Transverse colon (tissue), 4 donors: ENCODE results near the gene CDKAL1. TPM values are rescaled to one million over a fixed set of nuclear protein-coding genes. Genes with fewer than 3 reads are reported as not detected.

Experiments used
- DNase-seq: peaks from one replicate; pipeline ENCODE4 v3.0.0-alpha.2; 2019
- H3K27ac ChIP-seq, 4 donors: fragments of 200-600 bp; sonication (generic); 2 replicates each; pipeline ENCODE4 v1.5.1; 2016 to 2018; ENCODE audit warnings: inconsistent platforms in 4 of 4
- H3K27me3 ChIP-seq: fragments of 200-600 bp; sonication (generic); 2 replicates; pipeline ENCODE4 v1.5.1; 2017; ENCODE audit warnings: inconsistent platforms
- H3K36me3 ChIP-seq, 4 donors: fragments of 200-600 bp; sonication (generic); 2 replicates each; pipeline ENCODE4 v1.5.1; 2017 to 2019; ENCODE audit warnings: inconsistent platforms in 4 of 4
- H3K4me1 ChIP-seq, 4 donors: fragments of 200-600 bp; sonication (generic); 2 replicates each; pipeline ENCODE4 v1.5.1; 2017 to 2020; ENCODE audit warnings: inconsistent platforms in 4 of 4
- H3K4me3 ChIP-seq, 4 donors: fragments of 200-600 bp; sonication (generic); 1 replicate in 1 of 4; 2 replicates in 3 of 4; pipeline versions ENCODE4 v1.5.1 to v1.6.1; 2017 to 2019; ENCODE audit warnings: inconsistent platforms in 4 of 4
- H3K9me3 ChIP-seq, 2 donors: fragments of 200-600 bp; sonication (generic); 2 replicates each; pipeline ENCODE4 v1.5.1; 2017 to 2019; ENCODE audit warnings: inconsistent platforms in 2 of 2
- EP300 ChIP-seq: sonication (generic); formaldehyde crosslinking; IDR thresholded peaks from one replicate; pipeline ENCODE4 v1.6.1; 2017; ENCODE audit warnings: antibody characterized with exemption, low read depth
- POLR2A ChIP-seq: fragments of 450-650 bp; IDR thresholded peaks from one replicate; pipeline ENCODE4 v1.6.1; 2016; ENCODE audit warnings: antibody characterized with exemption, mild to moderate bottlenecking, moderate library complexity
- POLR2AphosphoS5 ChIP-seq, 3 donors: sonication (generic); formaldehyde crosslinking; IDR thresholded peaks; one replicate each; pipeline ENCODE4 v1.6.1; 2016; ENCODE audit warnings: antibody characterized with exemption in 3 of 3
- WGBS, 2 donors: methylation state at CpG; one replicate each; pipeline ENCODE4 v1.1.5; 2018; ENCODE audit warnings: low coverage in 1 of 2; 5-methylcytosine and 5-hydroxymethylcytosine counted together
- in situ Hi-C, 4 donors: fragments of 200-750 bp; cut with MboI; loops; one replicate each; pipeline versions ENCODE4 v1.15.0 to v1.15.1; 2017; ENCODE audit warnings: low sequenced_read_pairs in 3 of 4, low pct_ligation_motif_present in 1 of 4, low pct_unique_long_range_greater_than_20kb in 1 of 4
- intact Hi-C: fragments of 100-400 bp; cut with DNase I; formaldehyde crosslinking; loops from one replicate; pipeline ENCODE4 v1.15.1; 2023; ENCODE audit warnings: low total_unique reads
- total RNA-seq, 4 donors: library from RNA; depleted of rRNA; stranded (reverse); fragments of >200 nt; gene quantifications; one replicate each; pipeline ENCODE4 v1.1.0, GENCODE V29; 2016
- TF ChIP-seq, protein P1 (sequence below), 5 experiments: fragments of 200-600 bp in 3 of 5; fragments of 450-650 bp in 2 of 5; sonication (generic) in 3 of 5; IDR thresholded peaks; 1 replicate in 2 of 5; 2 replicates in 3 of 5; pipeline ENCODE4 v1.5.1; 2016 to 2017; ENCODE audit warnings: antibody characterized with exemption in 5 of 5, inconsistent platforms in 3 of 5, mild to moderate bottlenecking in 2 of 5, moderate library complexity in 1 of 5

Gene CDKAL1
- total RNA-seq, 4 donors from 2014 or later = 4.8 to 21.7 (median 12.5) TPM

DNA sequence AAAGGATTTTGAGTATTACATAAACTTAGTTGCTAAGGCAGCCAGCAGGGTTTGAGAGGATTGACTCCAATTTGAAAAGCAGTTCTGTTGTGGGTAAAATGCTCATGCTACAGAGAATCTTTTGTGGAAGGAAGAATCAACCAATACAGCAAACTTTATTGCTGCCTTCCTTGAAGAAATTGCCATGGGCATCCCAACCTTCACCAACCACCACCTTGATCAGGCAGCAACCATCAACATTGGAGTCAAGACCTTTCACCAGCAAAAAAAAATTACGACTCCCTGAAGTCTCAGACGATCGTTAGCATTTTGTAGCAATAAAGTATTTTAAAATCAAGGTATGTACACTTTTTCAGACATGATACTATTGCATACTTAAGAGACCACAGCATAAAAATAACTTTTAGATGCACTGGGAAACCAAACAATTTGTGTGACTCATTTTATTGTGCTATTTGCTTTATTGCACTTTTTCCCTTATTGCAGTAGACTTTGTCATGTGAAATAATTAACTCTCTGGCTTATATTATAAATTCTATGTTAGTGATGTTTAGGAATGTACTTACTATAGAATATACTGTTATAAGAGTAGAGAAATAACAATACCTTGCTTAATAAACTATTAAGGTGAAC, 390.8 kb downstream of the CDKAL1 start:
- H3K36me3 ChIP-seq = no peaks in the 10 kb centered on the region
- intact Hi-C loops (no loop called here), in situ Hi-C loops (no loop called here)
- peaks cover 0 to 19% (median 3%) of the 10 kb centered on the region in 4 donors for H3K4me1 ChIP-seq
- 58 to 68% methylated on average over 3 of the region's 3 CpGs for WGBS, 2 donors
- TF ChIP-seq EP300 (no peak), POLR2A (no peak), POLR2AphosphoS5 (IDR thresholded peaks at IDR 0.05) (peak in 1 of 3 donors; percentile 25)
- TF ChIP-seq, protein P1, sequence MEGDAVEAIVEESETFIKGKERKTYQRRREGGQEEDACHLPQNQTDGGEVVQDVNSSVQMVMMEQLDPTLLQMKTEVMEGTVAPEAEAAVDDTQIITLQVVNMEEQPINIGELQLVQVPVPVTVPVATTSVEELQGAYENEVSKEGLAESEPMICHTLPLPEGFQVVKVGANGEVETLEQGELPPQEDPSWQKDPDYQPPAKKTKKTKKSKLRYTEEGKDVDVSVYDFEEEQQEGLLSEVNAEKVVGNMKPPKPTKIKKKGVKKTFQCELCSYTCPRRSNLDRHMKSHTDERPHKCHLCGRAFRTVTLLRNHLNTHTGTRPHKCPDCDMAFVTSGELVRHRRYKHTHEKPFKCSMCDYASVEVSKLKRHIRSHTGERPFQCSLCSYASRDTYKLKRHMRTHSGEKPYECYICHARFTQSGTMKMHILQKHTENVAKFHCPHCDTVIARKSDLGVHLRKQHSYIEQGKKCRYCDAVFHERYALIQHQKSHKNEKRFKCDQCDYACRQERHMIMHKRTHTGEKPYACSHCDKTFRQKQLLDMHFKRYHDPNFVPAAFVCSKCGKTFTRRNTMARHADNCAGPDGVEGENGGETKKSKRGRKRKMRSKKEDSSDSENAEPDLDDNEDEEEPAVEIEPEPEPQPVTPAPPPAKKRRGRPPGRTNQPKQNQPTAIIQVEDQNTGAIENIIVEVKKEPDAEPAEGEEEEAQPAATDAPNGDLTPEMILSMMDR (IDR thresholded peaks at IDR 0.05) = no peak
- peak overlapping the region in 2 of 4 donors; percentile 1 to 51 for H3K27ac ChIP-seq
- H3K4me3 ChIP-seq = no peak overlapping the region
- no peak for DNase-seq
- H3K9me3 ChIP-seq = no peaks in the 10 kb centered on the region
- no peaks in the 10 kb centered on the region for H3K27me3 ChIP-seq

DNA sequence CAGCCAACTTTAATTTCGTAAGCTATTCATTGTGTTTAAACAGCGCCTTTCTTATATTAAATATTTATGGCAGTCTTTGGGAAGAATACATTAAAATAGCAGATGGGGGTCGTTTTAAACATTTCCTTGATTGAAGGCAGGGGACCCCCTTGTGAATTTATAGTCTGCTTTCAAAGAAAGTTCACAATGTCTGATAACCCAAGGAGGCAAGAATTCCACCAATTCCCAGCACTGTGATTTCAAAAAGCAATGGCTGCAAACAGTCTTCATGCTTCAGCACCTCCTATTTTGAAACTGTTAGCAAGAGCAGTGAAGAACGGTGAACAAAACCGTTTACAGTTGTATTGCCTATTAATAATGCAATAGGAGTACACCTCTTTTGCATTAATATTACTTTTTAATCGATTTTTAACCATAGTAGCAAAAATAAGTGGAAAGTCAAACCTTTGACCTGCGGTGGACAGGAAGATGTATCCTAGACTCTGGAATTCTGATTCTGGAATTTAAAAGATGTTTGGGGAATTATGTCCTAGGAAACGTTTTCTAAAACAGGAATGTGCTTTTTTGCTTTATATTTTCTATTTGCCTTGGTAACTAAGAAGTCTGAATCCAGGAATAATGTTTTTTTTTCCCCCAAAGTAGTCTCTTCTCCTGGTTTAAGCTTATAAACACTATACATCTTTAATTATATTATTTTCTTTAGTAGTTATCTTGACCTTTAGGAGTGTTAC, 393.0 kb downstream of the CDKAL1 start:
- H3K36me3 ChIP-seq = no peaks in the 10 kb centered on the region
- no peaks in the 10 kb centered on the region for H3K9me3 ChIP-seq
- no peak overlapping the region for H3K4me3 ChIP-seq
- in situ Hi-C loops (no loop called here), intact Hi-C loops (no loop called here)
- no peaks in the 10 kb centered on the region for H3K27me3 ChIP-seq
- peaks cover 0 to 26% (median 3%) of the 10 kb centered on the region in 4 donors for H3K4me1 ChIP-seq
- WGBS, 2 donors = 71% methylated on average over 7 to 8 of the region's 8 CpGs
- DNase-seq = no peak
- TF ChIP-seq, protein P1 (IDR thresholded peaks at IDR 0.05) = no peak
- TF ChIP-seq EP300 (no peak), POLR2AphosphoS5 (IDR thresholded peaks at IDR 0.05) (no peak), POLR2A (no peak)
- H3K27ac ChIP-seq = no peak overlapping the region

DNA sequence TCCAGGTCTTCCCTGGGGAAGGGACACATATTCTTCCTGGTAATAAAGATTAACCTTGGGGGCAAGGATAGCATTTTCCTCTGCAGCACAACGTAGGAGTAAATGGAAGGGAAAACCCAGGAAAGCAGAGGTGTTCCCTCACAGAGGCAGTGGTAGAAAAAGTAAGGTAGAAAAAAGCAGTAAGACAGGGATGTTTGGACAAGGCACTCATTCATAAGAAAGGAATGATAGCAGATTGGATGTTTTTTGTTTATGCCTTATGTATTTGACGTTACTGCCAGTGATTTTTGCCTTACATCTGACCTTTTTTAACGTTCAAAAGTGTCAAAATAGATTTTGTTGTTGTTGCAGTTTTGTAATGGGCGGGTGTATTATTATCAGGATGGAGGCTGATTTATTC, 395.0 kb downstream of the CDKAL1 start:
- H3K36me3 ChIP-seq = no peaks in the 10 kb centered on the region
- in situ Hi-C loops = no loop called here

DNA sequence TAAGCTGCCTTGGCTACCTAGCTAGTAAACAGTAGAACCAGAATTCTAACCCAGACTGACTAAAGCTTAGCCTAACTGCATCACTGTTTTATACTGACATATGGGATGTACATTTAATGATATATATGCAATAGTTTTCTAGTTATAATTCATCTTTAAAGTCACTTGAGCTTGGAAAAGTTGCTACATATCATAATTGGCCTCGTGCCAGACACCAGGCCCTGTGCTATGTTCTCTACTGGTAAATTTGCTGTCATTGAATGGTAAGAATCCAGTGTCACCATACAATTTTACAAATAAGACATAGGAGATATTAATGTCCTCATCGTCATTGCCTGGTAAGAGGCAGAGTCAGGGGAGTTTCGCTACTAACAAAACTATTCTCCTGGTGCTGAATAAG, 396.8 kb downstream of the CDKAL1 start:
- in situ Hi-C loops (no loop called here), intact Hi-C loops (no loop called here)
- TF ChIP-seq POLR2A = no peak
- TF ChIP-seq, protein P1 (IDR thresholded peaks at IDR 0.05) = no peak
- DNase-seq = no peak
- H3K27me3 ChIP-seq = no peaks in the 10 kb centered on the region
- peaks cover 0 to 18% (median 7%) of the 10 kb centered on the region in 4 donors for H3K4me1 ChIP-seq
- H3K4me3 ChIP-seq = no peak overlapping the region
- H3K36me3 ChIP-seq = no peaks in the 10 kb centered on the region
- no peak overlapping the region for H3K27ac ChIP-seq
- 80 to 94% methylated on average over 1 to 3 of the region's 3 CpGs for WGBS, 2 donors
- H3K9me3 ChIP-seq = no peaks in the 10 kb centered on the region

More for the DNA sequence above, 395.0 kb downstream of the CDKAL1 start:
- 80 to 90% methylated on average over 4 of the region's 4 CpGs for WGBS, 2 donors
- TF ChIP-seq, protein P1 (IDR thresholded peaks at IDR 0.05) = no peak
- no peak for TF ChIP-seq EP300
- TF ChIP-seq POLR2AphosphoS5 (IDR thresholded peaks at IDR 0.05) = no peak
- no peak for TF ChIP-seq POLR2A
- H3K4me1 ChIP-seq = peaks cover 0 to 31% (median 9%) of the 10 kb centered on the region in 4 donors
- no peaks in the 10 kb centered on the region for H3K27me3 ChIP-seq
- intact Hi-C loops = no loop called here
- H3K4me3 ChIP-seq = no peak overlapping the region
- H3K27ac ChIP-seq = no peak overlapping the region
- no peaks in the 10 kb centered on the region for H3K9me3 ChIP-seq
- no peak for DNase-seq
